GM12891 (cell line): ENCODE data around the gene GGT7.

ENCODE experiments used
- PAX5 ChIP-seq: IDR thresholded peaks from 2 replicates; pipeline ENCODE4 v1.6.1; 2011; ENCODE audit warnings: low read length, moderate library complexity, mild to moderate bottlenecking; ENCODE audit not compliant: insufficient read depth, severe bottlenecking
- POLR2A ChIP-seq: IDR thresholded peaks from 2 replicates; pipeline ENCODE4 v1.6.1; 2011; ENCODE audit warnings: low read depth, low read length, control low read depth
- POLR2AphosphoS5 ChIP-seq: IDR thresholded peaks from 2 replicates; pipeline ENCODE4 v1.6.1; 2011; ENCODE audit warnings: low read depth, low read length, control low read depth
- TAF1 ChIP-seq: IDR thresholded peaks from 2 replicates; pipeline ENCODE4 v1.6.1; 2011; ENCODE audit warnings: low read depth, low read length, control low read depth

- TF ChIP-seq POLR2A (no peak), POLR2AphosphoS5 (no peak), PAX5 (no peak), TAF1 (no peak)
These were observed 55.6 kb downstream of the GGT7 start for GRCh38 chr20:34817072-34817471.
